Prostate gland (tissue), 2 donors: ENCODE data around the gene UBAC2.

Experiments used
- POLR2A ChIP-seq: fragments of 450-650 bp; IDR thresholded peaks from one replicate; pipeline ENCODE4 v1.6.1; 2016; ENCODE audit warnings: antibody characterized with exemption, mild to moderate bottlenecking
- POLR2AphosphoS5 ChIP-seq: sonication (generic); formaldehyde crosslinking; IDR thresholded peaks from one replicate; pipeline ENCODE4 v1.6.1; 2017; ENCODE audit warnings: antibody characterized with exemption
- TF ChIP-seq, protein P1 (sequence below), 4 experiments: fragments of 200-600 bp in 2 of 4; fragments of 450-650 bp in 2 of 4; sonication (generic) in 2 of 4; IDR thresholded peaks; 1 replicate in 3 of 4; 2 replicates in 1 of 4; pipeline ENCODE4 v1.5.1; 2016 to 2019; ENCODE audit warnings: antibody characterized with exemption in 4 of 4, mild to moderate bottlenecking in 2 of 4, moderate library complexity in 2 of 4

DNA sequence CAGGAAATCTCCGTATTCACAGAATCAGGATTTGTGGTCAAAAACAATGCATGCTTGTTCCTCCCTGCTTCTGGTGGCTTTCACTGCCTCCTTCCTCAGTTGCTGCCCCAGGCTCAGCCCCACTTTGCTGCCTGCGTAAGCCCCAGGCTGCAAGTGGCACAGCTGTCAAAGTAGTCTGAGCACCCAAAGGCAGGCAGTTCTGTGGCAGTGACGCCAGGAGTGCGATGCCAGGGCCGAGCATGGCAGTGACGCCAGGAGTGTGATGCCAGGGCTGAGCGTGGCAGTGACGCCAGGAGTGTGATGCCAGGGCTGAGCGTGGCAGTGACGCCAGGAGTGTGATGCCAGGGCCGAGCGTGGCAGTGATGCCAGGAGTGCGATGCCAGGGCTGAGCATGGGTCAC, 183.8 kb downstream of the UBAC2 start:
- TF ChIP-seq, protein P1, sequence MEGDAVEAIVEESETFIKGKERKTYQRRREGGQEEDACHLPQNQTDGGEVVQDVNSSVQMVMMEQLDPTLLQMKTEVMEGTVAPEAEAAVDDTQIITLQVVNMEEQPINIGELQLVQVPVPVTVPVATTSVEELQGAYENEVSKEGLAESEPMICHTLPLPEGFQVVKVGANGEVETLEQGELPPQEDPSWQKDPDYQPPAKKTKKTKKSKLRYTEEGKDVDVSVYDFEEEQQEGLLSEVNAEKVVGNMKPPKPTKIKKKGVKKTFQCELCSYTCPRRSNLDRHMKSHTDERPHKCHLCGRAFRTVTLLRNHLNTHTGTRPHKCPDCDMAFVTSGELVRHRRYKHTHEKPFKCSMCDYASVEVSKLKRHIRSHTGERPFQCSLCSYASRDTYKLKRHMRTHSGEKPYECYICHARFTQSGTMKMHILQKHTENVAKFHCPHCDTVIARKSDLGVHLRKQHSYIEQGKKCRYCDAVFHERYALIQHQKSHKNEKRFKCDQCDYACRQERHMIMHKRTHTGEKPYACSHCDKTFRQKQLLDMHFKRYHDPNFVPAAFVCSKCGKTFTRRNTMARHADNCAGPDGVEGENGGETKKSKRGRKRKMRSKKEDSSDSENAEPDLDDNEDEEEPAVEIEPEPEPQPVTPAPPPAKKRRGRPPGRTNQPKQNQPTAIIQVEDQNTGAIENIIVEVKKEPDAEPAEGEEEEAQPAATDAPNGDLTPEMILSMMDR (IDR thresholded peaks at IDR 0.05) = no peak
- no peak for TF ChIP-seq POLR2A
- no peak for TF ChIP-seq POLR2AphosphoS5
